ENCODE data around the gene HOXB6.

HOXB6 gene

GRCh38 chr17:48546924-48547807, 57.6 kb downstream of the HOXB6 start:
- H3K4me3 ChIP-seq (ENCODE audit: control insufficient read depth, low read depth, low read length): no peak overlapping the region
- DNase-seq (ENCODE audit: low read depth): no peak
- TF ChIP-seq, protein P1, sequence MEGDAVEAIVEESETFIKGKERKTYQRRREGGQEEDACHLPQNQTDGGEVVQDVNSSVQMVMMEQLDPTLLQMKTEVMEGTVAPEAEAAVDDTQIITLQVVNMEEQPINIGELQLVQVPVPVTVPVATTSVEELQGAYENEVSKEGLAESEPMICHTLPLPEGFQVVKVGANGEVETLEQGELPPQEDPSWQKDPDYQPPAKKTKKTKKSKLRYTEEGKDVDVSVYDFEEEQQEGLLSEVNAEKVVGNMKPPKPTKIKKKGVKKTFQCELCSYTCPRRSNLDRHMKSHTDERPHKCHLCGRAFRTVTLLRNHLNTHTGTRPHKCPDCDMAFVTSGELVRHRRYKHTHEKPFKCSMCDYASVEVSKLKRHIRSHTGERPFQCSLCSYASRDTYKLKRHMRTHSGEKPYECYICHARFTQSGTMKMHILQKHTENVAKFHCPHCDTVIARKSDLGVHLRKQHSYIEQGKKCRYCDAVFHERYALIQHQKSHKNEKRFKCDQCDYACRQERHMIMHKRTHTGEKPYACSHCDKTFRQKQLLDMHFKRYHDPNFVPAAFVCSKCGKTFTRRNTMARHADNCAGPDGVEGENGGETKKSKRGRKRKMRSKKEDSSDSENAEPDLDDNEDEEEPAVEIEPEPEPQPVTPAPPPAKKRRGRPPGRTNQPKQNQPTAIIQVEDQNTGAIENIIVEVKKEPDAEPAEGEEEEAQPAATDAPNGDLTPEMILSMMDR (IDR thresholded peaks at IDR 0.05; ENCODE audit: control insufficient read depth, insufficient read depth, low read depth, low read length, missing control alignments): no peak

DNA sequence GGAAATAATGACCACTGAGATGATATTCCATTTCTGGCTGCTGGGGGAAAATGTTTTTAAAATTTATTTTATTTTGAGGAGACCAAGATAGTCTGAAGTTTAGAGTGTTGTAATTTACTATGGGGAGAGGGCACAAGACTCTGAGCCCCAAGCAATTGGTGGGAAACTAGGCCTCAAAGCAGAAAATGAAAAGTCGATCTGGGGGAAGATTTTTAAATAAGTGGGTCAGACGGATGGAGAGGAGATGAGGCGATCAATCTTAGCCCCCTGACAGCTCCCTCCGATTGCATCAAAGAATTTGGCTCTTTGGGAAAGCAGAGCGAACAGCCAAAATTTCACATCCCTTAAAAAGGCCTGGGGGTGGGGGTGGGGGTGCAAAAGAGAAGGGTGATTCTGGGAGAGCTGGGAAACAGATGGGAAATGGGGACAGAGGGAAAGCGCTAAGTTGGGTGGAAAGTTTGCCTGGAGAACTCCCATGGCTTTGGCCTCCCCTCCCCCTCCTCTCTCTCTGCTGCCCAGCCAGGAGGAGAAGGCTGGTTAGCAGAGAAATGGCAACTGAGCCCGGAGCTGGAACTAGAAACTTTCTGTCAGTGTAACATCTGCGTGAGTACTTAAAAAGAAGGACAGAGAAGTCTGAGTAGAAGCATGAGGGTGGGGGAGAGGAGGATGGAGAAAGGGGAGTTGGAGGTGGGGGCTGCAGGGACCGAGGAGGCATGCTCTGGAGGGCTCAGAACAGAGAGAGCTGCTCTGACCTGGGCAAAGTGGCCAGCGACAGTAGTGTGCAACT, 58.5 kb downstream of the HOXB6 start:
- no peak for DNase-seq (ENCODE audit: low read depth)
- H3K4me3 ChIP-seq (ENCODE audit: control insufficient read depth, low read depth, low read length): no peak overlapping the region
- TF ChIP-seq, protein P1 (IDR thresholded peaks at IDR 0.05; ENCODE audit: control insufficient read depth, insufficient read depth, low read depth, low read length, missing control alignments): no peak

All from AG09309 (cell line).